ENCODE data around the gene SLC25A1.

SLC25A1 gene

GRCh38 chr22:19173047-19174035 lies 5.2 kb downstream of the SLC25A1 start:
- no peak for TF ChIP-seq CTCF (IDR thresholded peaks at IDR 0.05; ENCODE audit: low read depth, low read length)
- DNase-seq (ENCODE audit: low read depth in 2 of 2): peak in 1 of 2 donors; percentile 14
- peak overlapping the region; percentile 91 to 95 for H3K4me3 ChIP-seq (replicated peaks in 1 of 2; ENCODE audit: low read depth in 2 of 2, low read length in 2 of 2)

- no peak for DNase-seq (ENCODE audit: low read depth in 2 of 2)
- no peak for TF ChIP-seq CTCF (IDR thresholded peaks at IDR 0.05; ENCODE audit: low read depth, low read length)
- peak overlapping the region; percentile 91 to 95 for H3K4me3 ChIP-seq (replicated peaks in 1 of 2; ENCODE audit: low read depth in 2 of 2, low read length in 2 of 2)
Observed at GRCh38 chr22:19172213-19173046, 6.1 kb downstream of the SLC25A1 start.

- no peak for DNase-seq (ENCODE audit: low read depth in 2 of 2)
- no peak overlapping the region for H3K4me3 ChIP-seq (replicated peaks in 1 of 2; ENCODE audit: low read depth in 2 of 2, low read length in 2 of 2)
- TF ChIP-seq CTCF (IDR thresholded peaks at IDR 0.05; ENCODE audit: low read depth, low read length): no peak
Observed at GRCh38 chr22:19169947-19170318, 8.6 kb downstream of the SLC25A1 start.

- H3K4me3 ChIP-seq (replicated peaks in 1 of 2; ENCODE audit: low read depth in 2 of 2, low read length in 2 of 2): peak overlapping the region; percentile 21 to 23
- DNase-seq (ENCODE audit: low read depth in 2 of 2): no peak
- no peak for TF ChIP-seq CTCF (IDR thresholded peaks at IDR 0.05; ENCODE audit: low read depth, low read length)
Observed at GRCh38 chr22:19169002-19169946, 9.3 kb downstream of the SLC25A1 start.

- no peak overlapping the region for H3K4me3 ChIP-seq (replicated peaks in 1 of 2; ENCODE audit: low read depth in 2 of 2, low read length in 2 of 2)
- no peak for DNase-seq (ENCODE audit: low read depth in 2 of 2)
- no peak for TF ChIP-seq CTCF (IDR thresholded peaks at IDR 0.05; ENCODE audit: low read depth, low read length)
Observed at GRCh38 chr22:19168088-19168890, 10.2 kb downstream of the SLC25A1 start.
